Measurements from ENCODE around the gene CHCHD1.

GRCh38 chr10:73771722-73772280 is 10.0 kb upstream of the CHCHD1 start:
- TF ChIP-seq CTCF (conservative IDR thresholded peaks at IDR 0.05; ENCODE audit: low read depth in 2 of 2) (no peak), POLR2AphosphoS5 (IDR thresholded peaks at IDR 0.05; ENCODE audit: low read depth) (no peak), ETS1 (IDR thresholded peaks at IDR 0.05) (no peak), ZNF462 (CRISPR knock-in tag; IDR thresholded peaks at IDR 0.05) (no peak), REST (IDR thresholded peaks at IDR 0.05; ENCODE audit: unreplicated experiment) (no peak), EZH2 (IDR thresholded peaks at IDR 0.05; ENCODE audit: low read depth, unreplicated experiment) (no peak), EZH2phosphoT487 (IDR thresholded peaks at IDR 0.05; ENCODE audit: unreplicated experiment) (no peak), NANOG (IDR thresholded peaks at IDR 0.05; ENCODE audit: borderline replicate concordance) (no peak), CREB1 (CRISPR knock-in tag; IDR thresholded peaks at IDR 0.05; ENCODE audit: low read depth) (no peak), STAT1 (IDR thresholded peaks at IDR 0.05; ENCODE audit: unreplicated experiment) (no peak), ZNF114 (CRISPR knock-in tag; IDR thresholded peaks at IDR 0.05) (no peak), JUNB (IDR thresholded peaks at IDR 0.05; ENCODE audit: unreplicated experiment) (no peak), ZNF331 (CRISPR knock-in tag; IDR thresholded peaks at IDR 0.05; ENCODE audit: low read depth) (no peak)
